ENCODE data around the gene PCDHGB5.
"Not testable (repeated sequence)": the region's sequence is repeated elsewhere in the genome, so short reads cannot be mapped to it uniquely, and the experiment has no call there.

The PCDHGB5 gene

GRCh38 chr5:141412854-141413539 lies 15.2 kb downstream of the PCDHGB5 start, which contains the start of gene PCDHGA10:
PCDHGA10 (plus strand) TSS chr5:141412987; CDS start chr5:141413176, 189 bp downstream.
- peak; percentile 57 for DNase-seq (ENCODE audit: low spot score)

GRCh38 chr5:141413540-141414069 lies 15.9 kb downstream of the PCDHGB5 start:
- DNase-seq (ENCODE audit: low spot score) = no peak

- not testable (repeated sequence) for DNase-seq (ENCODE audit: low spot score)
Measured at GRCh38 chr5:141414548-141415274, 17.0 kb downstream of the PCDHGB5 start.

- not testable (repeated sequence) for DNase-seq (ENCODE audit: low spot score)
Measured at GRCh38 chr5:141415275-141415618, 17.5 kb downstream of the PCDHGB5 start.

- DNase-seq (ENCODE audit: low spot score) = peak; percentile 53
Measured at GRCh38 chr5:141417494-141418172, 19.9 kb downstream of the PCDHGB5 start, which contains the start of gene PCDHGB7. PCDHGB7 (plus strand) TSS chr5:141417677; CDS start chr5:141417860, 183 bp downstream.

GRCh38 chr5:141419074-141419880 lies 21.5 kb downstream of the PCDHGB5 start:
- no peak for DNase-seq (ENCODE audit: low spot score)

- peak; percentile 51 for DNase-seq (ENCODE audit: low spot score)
Measured at GRCh38 chr5:141420855-141421488, 23.2 kb downstream of the PCDHGB5 start, which contains the start of gene PCDHGA11. PCDHGA11 (plus strand) TSS chr5:141421051; CDS start chr5:141421228, 177 bp downstream.

GRCh38 chr5:141421489-141421855 lies 23.7 kb downstream of the PCDHGB5 start:
- DNase-seq (ENCODE audit: low spot score) = no peak

- no peak for DNase-seq (ENCODE audit: low spot score)
Measured at GRCh38 chr5:141422742-141423291, 25.1 kb downstream of the PCDHGB5 start.

GRCh38 chr5:141427783-141428426 lies 30.2 kb downstream of the PCDHGB5 start:
- no peak for DNase-seq (ENCODE audit: low spot score)

GRCh38 chr5:141430332-141431113 lies 32.8 kb downstream of the PCDHGB5 start, which contains the start of gene PCDHGA12:
PCDHGA12 (plus strand) TSS chr5:141430507; CDS start chr5:141430760, 253 bp downstream.
- DNase-seq (ENCODE audit: low spot score) = peak; percentile 41

GRCh38 chr5:141431286-141431685 lies 33.5 kb downstream of the PCDHGB5 start:
- no peak for DNase-seq (ENCODE audit: low spot score)

- not testable (repeated sequence) for DNase-seq (ENCODE audit: low spot score)
Measured at GRCh38 chr5:141432308-141432707, 34.6 kb downstream of the PCDHGB5 start.

GRCh38 chr5:141432726-141433125 lies 35.0 kb downstream of the PCDHGB5 start:
- not testable (repeated sequence) for DNase-seq (ENCODE audit: low spot score)

GRCh38 chr5:141434006-141434405 lies 36.3 kb downstream of the PCDHGB5 start:
- DNase-seq (ENCODE audit: low spot score) = no peak

- DNase-seq (ENCODE audit: low spot score) = no peak
Measured at GRCh38 chr5:141437221-141437620, 39.5 kb downstream of the PCDHGB5 start.

GRCh38 chr5:141439411-141440141 lies 41.8 kb downstream of the PCDHGB5 start:
- DNase-seq (ENCODE audit: low spot score) = no peak

- DNase-seq (ENCODE audit: low spot score) = no peak
Measured at GRCh38 chr5:141440341-141440740, 42.6 kb downstream of the PCDHGB5 start.
